ENCODE measurements around the gene ADCY2. TPM values are rescaled to one million over a fixed set of nuclear protein-coding genes. Genes with fewer than 3 reads are reported as not detected.

ADCY2 gene
- total RNA-seq, 2 experiments from 2014 or later: not detected

DNA sequence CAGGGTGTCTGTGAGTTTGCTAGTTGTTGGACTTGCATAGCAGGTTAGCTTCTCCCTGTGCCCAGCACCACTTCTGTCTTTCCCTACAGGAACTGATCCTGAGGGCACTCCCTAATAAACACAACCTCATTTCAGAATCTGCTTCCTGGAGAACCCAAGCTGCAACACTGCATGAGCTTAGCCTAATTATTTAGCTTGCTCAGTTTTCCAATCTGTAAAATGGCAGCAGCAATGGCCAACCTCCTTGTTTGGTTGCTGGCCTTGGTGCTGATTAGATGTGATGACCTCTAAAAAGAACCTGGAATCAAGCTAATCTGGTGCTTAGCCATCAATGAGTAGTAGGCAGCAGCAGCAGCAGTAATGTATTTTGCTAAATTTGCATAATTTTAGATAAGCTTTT is 133.9 kb downstream of the ADCY2 start:
- ChIA-PET POLR2A (no interaction called here), CTCF (no interaction called here)
- H3K27ac Mint-ChIP-seq: no peak overlapping the region
- H3K27me3 Mint-ChIP-seq: no peaks in the 10 kb centered on the region
- no peaks in the 10 kb centered on the region for H3K9me3 Mint-ChIP-seq
- no peak for ATAC-seq
- no peak overlapping the region for H3K4me3 Mint-ChIP-seq
- no peak for DNase-seq
- no peaks in the 10 kb centered on the region for H3K4me1 Mint-ChIP-seq (ENCODE audit: low read depth)
- intact Hi-C loops (cut with micrococcal nuclease): no loop called here
- no peaks in the 10 kb centered on the region for H3K36me3 Mint-ChIP-seq (ENCODE audit: low read depth)
- TF ChIP-seq, protein P1, sequence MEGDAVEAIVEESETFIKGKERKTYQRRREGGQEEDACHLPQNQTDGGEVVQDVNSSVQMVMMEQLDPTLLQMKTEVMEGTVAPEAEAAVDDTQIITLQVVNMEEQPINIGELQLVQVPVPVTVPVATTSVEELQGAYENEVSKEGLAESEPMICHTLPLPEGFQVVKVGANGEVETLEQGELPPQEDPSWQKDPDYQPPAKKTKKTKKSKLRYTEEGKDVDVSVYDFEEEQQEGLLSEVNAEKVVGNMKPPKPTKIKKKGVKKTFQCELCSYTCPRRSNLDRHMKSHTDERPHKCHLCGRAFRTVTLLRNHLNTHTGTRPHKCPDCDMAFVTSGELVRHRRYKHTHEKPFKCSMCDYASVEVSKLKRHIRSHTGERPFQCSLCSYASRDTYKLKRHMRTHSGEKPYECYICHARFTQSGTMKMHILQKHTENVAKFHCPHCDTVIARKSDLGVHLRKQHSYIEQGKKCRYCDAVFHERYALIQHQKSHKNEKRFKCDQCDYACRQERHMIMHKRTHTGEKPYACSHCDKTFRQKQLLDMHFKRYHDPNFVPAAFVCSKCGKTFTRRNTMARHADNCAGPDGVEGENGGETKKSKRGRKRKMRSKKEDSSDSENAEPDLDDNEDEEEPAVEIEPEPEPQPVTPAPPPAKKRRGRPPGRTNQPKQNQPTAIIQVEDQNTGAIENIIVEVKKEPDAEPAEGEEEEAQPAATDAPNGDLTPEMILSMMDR (IDR thresholded peaks at IDR 0.05): no peak

DNA sequence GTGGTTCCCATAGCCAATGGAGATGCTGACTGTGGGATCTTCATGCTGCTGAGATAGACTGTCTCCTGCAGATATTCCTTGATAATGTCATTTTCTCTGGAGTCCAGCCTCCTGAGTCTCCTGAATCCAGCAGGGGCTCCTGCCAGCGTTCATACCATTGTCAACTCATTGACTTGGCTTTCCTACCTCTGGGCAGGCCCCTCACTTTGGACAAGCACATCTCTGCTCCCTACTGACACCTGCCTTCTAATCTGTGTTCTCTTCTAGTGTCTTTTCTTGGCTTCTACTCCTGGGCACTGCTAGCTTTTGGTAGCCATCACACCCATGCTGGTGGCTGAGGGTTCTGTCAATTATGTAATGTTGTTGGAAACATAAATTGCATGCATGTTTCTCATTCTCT is 138.0 kb downstream of the ADCY2 start:
- H3K27ac Mint-ChIP-seq: no peak overlapping the region
- ChIA-PET POLR2A (no interaction called here), CTCF (no interaction called here)
- DNase-seq: no peak
- TF ChIP-seq, protein P1 (IDR thresholded peaks at IDR 0.05): no peak
- no peak for ATAC-seq
- no peaks in the 10 kb centered on the region for H3K9me3 Mint-ChIP-seq
- no peaks in the 10 kb centered on the region for H3K4me1 Mint-ChIP-seq (ENCODE audit: low read depth)
- no peak overlapping the region for H3K4me3 Mint-ChIP-seq
- intact Hi-C loops (cut with micrococcal nuclease): no loop called here
- no peaks in the 10 kb centered on the region for H3K36me3 Mint-ChIP-seq (ENCODE audit: low read depth)
- no peaks in the 10 kb centered on the region for H3K27me3 Mint-ChIP-seq

DNA sequence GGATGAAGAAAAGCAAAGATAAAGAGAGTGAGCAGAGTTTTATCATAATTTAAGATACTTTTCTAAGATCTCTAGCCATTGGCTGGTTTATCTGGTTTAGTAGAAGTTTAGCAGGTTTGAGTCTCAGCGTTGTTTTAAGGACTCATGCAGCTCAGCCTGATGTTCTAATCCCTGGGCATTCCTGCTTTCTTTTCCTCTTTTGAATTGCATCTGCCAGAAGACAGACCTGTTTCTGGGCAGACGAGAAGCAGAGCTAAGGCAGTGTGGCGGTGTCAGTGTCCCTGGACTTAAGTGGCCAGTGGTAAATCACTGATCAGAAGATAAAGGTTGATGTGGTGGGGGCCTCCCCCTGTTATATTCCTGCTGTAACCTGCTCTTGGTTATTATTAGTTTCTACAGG is 138.6 kb downstream of the ADCY2 start:
- Mint-ChIP-seq H3K27me3 (no peaks in the 10 kb centered on the region), H3K4me3 (no peak overlapping the region), H3K36me3 (ENCODE audit: low read depth) (no peaks in the 10 kb centered on the region), H3K4me1 (ENCODE audit: low read depth) (no peaks in the 10 kb centered on the region), H3K27ac (no peak overlapping the region), H3K9me3 (no peaks in the 10 kb centered on the region)
- TF ChIP-seq, protein P1 (IDR thresholded peaks at IDR 0.05): no peak
- ChIA-PET POLR2A (no interaction called here), CTCF (no interaction called here)
- DNase-seq: no peak
- ATAC-seq: no peak
- intact Hi-C loops (cut with micrococcal nuclease): no loop called here

DNA sequence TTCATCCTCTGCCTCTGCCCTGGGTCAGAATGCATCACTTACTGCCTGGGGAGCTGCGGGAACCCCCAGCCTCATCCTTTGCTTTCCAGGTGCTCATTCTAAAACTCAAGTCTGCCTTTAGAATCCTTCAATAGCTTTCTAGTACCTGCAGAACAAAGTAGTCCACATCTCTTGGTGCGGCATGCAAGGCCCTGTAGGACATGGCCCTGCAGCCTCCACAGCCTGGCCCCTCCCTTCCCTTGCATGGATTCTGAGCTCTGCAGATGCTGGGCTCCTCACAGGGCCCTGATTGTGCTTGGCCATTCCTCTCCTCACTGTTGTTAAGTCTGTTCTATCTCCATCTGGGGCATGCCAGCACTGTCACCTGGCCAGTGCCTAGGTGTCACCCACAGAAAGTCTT is 141.6 kb downstream of the ADCY2 start:
- intact Hi-C loops (cut with micrococcal nuclease): no loop called here
- TF ChIP-seq, protein P1 (IDR thresholded peaks at IDR 0.05): no peak

DNA sequence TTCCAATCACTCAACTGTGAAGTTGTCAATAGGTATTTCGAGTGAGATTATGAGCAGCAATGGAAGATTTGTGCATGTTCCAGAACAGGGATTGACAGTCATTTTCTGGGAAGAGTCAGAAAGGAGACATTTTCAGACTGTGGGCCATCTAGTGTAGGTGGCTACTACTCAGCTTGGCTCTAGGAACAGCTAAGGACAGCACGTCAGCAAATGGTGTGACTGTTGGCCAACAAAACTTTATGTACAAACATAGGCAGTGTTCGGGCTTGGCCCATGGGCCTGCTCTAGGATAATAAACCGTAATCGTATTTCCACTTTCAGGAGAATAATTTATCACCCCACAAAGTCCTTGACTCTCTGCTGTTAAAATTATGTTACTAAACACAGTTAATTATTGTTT is 143.6 kb downstream of the ADCY2 start:
- no peak overlapping the region for H3K4me3 Mint-ChIP-seq

More for the DNA sequence above, 141.6 kb downstream of the ADCY2 start:
- DNase-seq (no peak), ATAC-seq (no peak)
- Mint-ChIP-seq H3K9me3 (no peaks in the 10 kb centered on the region), H3K27ac (no peak overlapping the region), H3K4me3 (no peak overlapping the region), H3K4me1 (ENCODE audit: low read depth) (no peaks in the 10 kb centered on the region), H3K36me3 (ENCODE audit: low read depth) (no peaks in the 10 kb centered on the region), H3K27me3 (no peaks in the 10 kb centered on the region)
- CTCF ChIA-PET: no interaction called here
- POLR2A ChIA-PET: no interaction called here

More for the DNA sequence above, 143.6 kb downstream of the ADCY2 start:
- H3K4me1 Mint-ChIP-seq (ENCODE audit: low read depth): no peaks in the 10 kb centered on the region
- no peak for ATAC-seq
- DNase-seq: no peak
- no peaks in the 10 kb centered on the region for H3K9me3 Mint-ChIP-seq
- intact Hi-C loops (cut with micrococcal nuclease): no loop called here
- H3K27me3 Mint-ChIP-seq: no peaks in the 10 kb centered on the region
- H3K27ac Mint-ChIP-seq: no peak overlapping the region
- ChIA-PET POLR2A (no interaction called here), CTCF (no interaction called here)
- TF ChIP-seq, protein P1 (IDR thresholded peaks at IDR 0.05): no peak
- H3K36me3 Mint-ChIP-seq (ENCODE audit: low read depth): no peaks in the 10 kb centered on the region

Measured in activated CD8-positive, alpha-beta T cell treated with anti-CD3 and anti-CD28 coated beads for 36 hours (primary cell).